NCI-H2196 (cell line): ENCODE results near the gene PRDM16.

ENCODE experiments used
- DNase-seq: peaks from one replicate; lab custom pipeline; 2025; ENCODE audit not compliant: unreplicated experiment; lab: John Stamatoyannopoulos, UW

Gene PRDM16

GRCh38 chr1:3032371-3033039 lies 36.5 kb upstream of the PRDM16 start:
- no peak for DNase-seq

- no peak for DNase-seq
Observed at GRCh38 chr1:3033040-3033789, 35.8 kb upstream of the PRDM16 start.

GRCh38 chr1:3033790-3034090 lies 35.3 kb upstream of the PRDM16 start:
- DNase-seq: no peak

GRCh38 chr1:3034162-3034561 lies 34.8 kb upstream of the PRDM16 start:
- DNase-seq: no peak

- no peak for DNase-seq
Observed at GRCh38 chr1:3034728-3035562, 34.1 kb upstream of the PRDM16 start.

GRCh38 chr1:3035563-3036446 lies 33.2 kb upstream of the PRDM16 start:
- no peak for DNase-seq

- no peak for DNase-seq
Observed at GRCh38 chr1:3036447-3037280, 32.3 kb upstream of the PRDM16 start.

- DNase-seq: no peak
Observed at GRCh38 chr1:3037281-3038040, 31.5 kb upstream of the PRDM16 start.

- DNase-seq: no peak
Observed at GRCh38 chr1:3038113-3038551, 30.9 kb upstream of the PRDM16 start.

GRCh38 chr1:3038571-3039181 lies 30.3 kb upstream of the PRDM16 start:
- no peak for DNase-seq

- no peak for DNase-seq
Observed at GRCh38 chr1:3040004-3040403, 29.0 kb upstream of the PRDM16 start.

GRCh38 chr1:3042481-3042880 lies 26.5 kb upstream of the PRDM16 start:
- DNase-seq: no peak

- no peak for DNase-seq
Observed at GRCh38 chr1:3049164-3049563, 19.8 kb upstream of the PRDM16 start.

GRCh38 chr1:3049905-3050304 lies 19.1 kb upstream of the PRDM16 start:
- no peak for DNase-seq

- no peak for DNase-seq
Observed at GRCh38 chr1:3050603-3051002, 18.4 kb upstream of the PRDM16 start.

GRCh38 chr1:3051270-3052268 lies 17.4 kb upstream of the PRDM16 start:
- DNase-seq: no peak

- no peak for DNase-seq
Observed at GRCh38 chr1:3052501-3052900, 16.5 kb upstream of the PRDM16 start.
